OCI-LY3 (cell line): ENCODE results near the gene CPOX.

ENCODE experiments used
- EZH2phosphoT487 ChIP-seq: fragments of 200-600 bp; shearing (Covaris generic); IDR thresholded peaks from 2 replicates; pipeline ENCODE4 v1.6.1; 2018; ENCODE audit warnings: antibody characterized with exemption, mixed run types, low read depth
- TF ChIP-seq, protein P1 (sequence below): fragments of 200-600, 300-600 bp; sonication (generic); IDR thresholded peaks from 2 replicates; pipeline ENCODE4 v1.5.1; 2014; ENCODE audit warnings: antibody characterized with exemption, low read length, low read depth

GRCh38 chr3:98561727-98562521, 31.5 kb downstream of the CPOX start:
- TF ChIP-seq, protein P1, sequence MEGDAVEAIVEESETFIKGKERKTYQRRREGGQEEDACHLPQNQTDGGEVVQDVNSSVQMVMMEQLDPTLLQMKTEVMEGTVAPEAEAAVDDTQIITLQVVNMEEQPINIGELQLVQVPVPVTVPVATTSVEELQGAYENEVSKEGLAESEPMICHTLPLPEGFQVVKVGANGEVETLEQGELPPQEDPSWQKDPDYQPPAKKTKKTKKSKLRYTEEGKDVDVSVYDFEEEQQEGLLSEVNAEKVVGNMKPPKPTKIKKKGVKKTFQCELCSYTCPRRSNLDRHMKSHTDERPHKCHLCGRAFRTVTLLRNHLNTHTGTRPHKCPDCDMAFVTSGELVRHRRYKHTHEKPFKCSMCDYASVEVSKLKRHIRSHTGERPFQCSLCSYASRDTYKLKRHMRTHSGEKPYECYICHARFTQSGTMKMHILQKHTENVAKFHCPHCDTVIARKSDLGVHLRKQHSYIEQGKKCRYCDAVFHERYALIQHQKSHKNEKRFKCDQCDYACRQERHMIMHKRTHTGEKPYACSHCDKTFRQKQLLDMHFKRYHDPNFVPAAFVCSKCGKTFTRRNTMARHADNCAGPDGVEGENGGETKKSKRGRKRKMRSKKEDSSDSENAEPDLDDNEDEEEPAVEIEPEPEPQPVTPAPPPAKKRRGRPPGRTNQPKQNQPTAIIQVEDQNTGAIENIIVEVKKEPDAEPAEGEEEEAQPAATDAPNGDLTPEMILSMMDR: no peak
- TF ChIP-seq EZH2phosphoT487: no peak
